Gastroesophageal sphincter (tissue), 4 donors: Measurements from ENCODE around the gene WDR33. TPM values are rescaled to one million over a fixed set of nuclear protein-coding genes. Genes with fewer than 3 reads are reported as not detected.

Source experiments
- ATAC-seq: fragments of 150-250 bp; one replicate; pipeline ENCODE4 v1.9.1; 2016; ENCODE audit warnings: mild to moderate bottlenecking, moderate library complexity
- H3K27ac ChIP-seq, 4 donors: fragments of 200-600 bp; sonication (generic) in 3 of 4; 1 replicate in 3 of 4; 2 replicates in 1 of 4; pipeline ENCODE4 v1.5.1; 2016 to 2019
- H3K27me3 ChIP-seq: fragments of 200-600 bp; sonication (generic); one replicate; pipeline ENCODE4 v1.5.1; 2019
- H3K36me3 ChIP-seq, 2 donors: fragments of 200-600 bp; sonication (generic); one replicate each; pipeline ENCODE4 v1.5.1; 2019; ENCODE audit warnings: control low read depth in 1 of 2
- H3K4me1 ChIP-seq, 3 donors: fragments of 200-600 bp; sonication (generic); 1 replicate in 2 of 3; 2 replicates in 1 of 3; pipeline ENCODE4 v1.5.1; 2016 to 2019; ENCODE audit warnings: control low read depth in 2 of 3
- H3K4me3 ChIP-seq, 2 donors: fragments of 200-600 bp; sonication (generic); one replicate each; pipeline ENCODE4 v1.5.1; 2019; ENCODE audit warnings: mild to moderate bottlenecking in 1 of 2, moderate library complexity in 1 of 2
- H3K9me3 ChIP-seq, 3 donors: fragments of 200-600 bp; sonication (generic); one replicate each; pipeline ENCODE4 v1.5.1; 2017 to 2019; ENCODE audit warnings: control low read depth in 2 of 3
- CTCF ChIP-seq, 4 experiments: fragments of 200-600 bp in 2 of 4; fragments of 450-650 bp in 2 of 4; sonication (generic) in 1 of 4; IDR thresholded peaks; one replicate each; pipeline ENCODE4 v1.5.1; 2017 to 2019; ENCODE audit warnings: antibody characterized with exemption in 4 of 4, mild to moderate bottlenecking in 2 of 4, moderate library complexity in 2 of 4
- EP300 ChIP-seq: sonication (generic); formaldehyde crosslinking; IDR thresholded peaks from one replicate; pipeline ENCODE4 v1.6.1; 2017; ENCODE audit warnings: antibody characterized with exemption, mild to moderate bottlenecking
- POLR2A ChIP-seq, 2 donors: fragments of 450-650 bp; IDR thresholded peaks; one replicate each; pipeline ENCODE4 v1.6.1; 2017; ENCODE audit warnings: antibody characterized with exemption in 2 of 2, mild to moderate bottlenecking in 2 of 2, moderate library complexity in 1 of 2
- POLR2AphosphoS5 ChIP-seq: sonication (generic); formaldehyde crosslinking; IDR thresholded peaks from one replicate; pipeline ENCODE4 v1.6.1; 2017; ENCODE audit warnings: antibody characterized with exemption
- WGBS, 2 donors: methylation state at CpG; one replicate each; pipeline ENCODE4 v1.1.5; 2018; ENCODE audit warnings: low coverage in 1 of 2; 5-methylcytosine and 5-hydroxymethylcytosine counted together
- total RNA-seq, 4 donors: library from RNA; depleted of rRNA; stranded (reverse); fragments of >200 nt; gene quantifications; one replicate each; pipeline ENCODE4 v1.1.0, GENCODE V29; 2016

Gene WDR33
- total RNA-seq, 4 donors from 2014 or later: 34.9 to 64.6 (median 43.2) TPM

GRCh38 chr2:127735044-127735443 is 75.9 kb downstream of the WDR33 start:
- H3K4me3 ChIP-seq: no peak overlapping the region
- peaks cover 0 to 39% (median 8%) of the 10 kb centered on the region in 3 donors for H3K4me1 ChIP-seq
- WGBS, 2 donors: 87 to 91% methylated on average over 2 of the region's 2 CpGs
- no peak for TF ChIP-seq EP300
- TF ChIP-seq POLR2AphosphoS5: no peak
- no peak for TF ChIP-seq POLR2A (IDR thresholded peaks at IDR 0.05)
- TF ChIP-seq CTCF (IDR thresholded peaks at IDR 0.05): no peak
- no peaks in the 10 kb centered on the region for H3K36me3 ChIP-seq
- no peak overlapping the region for H3K27ac ChIP-seq
- no peak for ATAC-seq
- no peaks in the 10 kb centered on the region for H3K9me3 ChIP-seq
- no peaks in the 10 kb centered on the region for H3K27me3 ChIP-seq

GRCh38 chr2:127733816-127734537 is 77.0 kb downstream of the WDR33 start:
- TF ChIP-seq EP300 (no peak), CTCF (IDR thresholded peaks at IDR 0.05) (no peak), POLR2AphosphoS5 (no peak), POLR2A (IDR thresholded peaks at IDR 0.05) (no peak)
- 8 to 13% methylated on average over 5 of the region's 5 CpGs for WGBS, 2 donors
- Histone ChIP-seq H3K9me3 (no peaks in the 10 kb centered on the region), H3K4me1 (peaks cover 0 to 31% (median 8%) of the 10 kb centered on the region in 3 donors), H3K27ac (peak overlapping the region in 3 of 4 donors; percentile 48 to 69 (median 65)), H3K36me3 (no peaks in the 10 kb centered on the region), H3K27me3 (no peaks in the 10 kb centered on the region), H3K4me3 (peak overlapping the region; percentile 27 to 37)
- peak; percentile 43 for ATAC-seq

- peak overlapping the region; percentile 27 to 37 for H3K4me3 ChIP-seq
- peak overlapping the region in 3 of 4 donors; percentile 48 to 69 (median 65) for H3K27ac ChIP-seq
- H3K4me1 ChIP-seq: peaks cover 0 to 24% (median 8%) of the 10 kb centered on the region in 3 donors
- no peaks in the 10 kb centered on the region for H3K36me3 ChIP-seq
- no peaks in the 10 kb centered on the region for H3K27me3 ChIP-seq
- WGBS, 2 donors: 42 to 67% methylated on average over 6 of the region's 6 CpGs
- TF ChIP-seq POLR2A (IDR thresholded peaks at IDR 0.05): no peak
- TF ChIP-seq POLR2AphosphoS5: no peak
- no peak for TF ChIP-seq CTCF (IDR thresholded peaks at IDR 0.05)
- no peak for TF ChIP-seq EP300
- ATAC-seq: no peak
- no peaks in the 10 kb centered on the region for H3K9me3 ChIP-seq
These were observed 77.7 kb downstream of the WDR33 start for GRCh38 chr2:127733113-127733815.

GRCh38 chr2:127726158-127726880 is 84.7 kb downstream of the WDR33 start:
- Histone ChIP-seq H3K4me3 (no peak overlapping the region), H3K4me1 (peaks cover 0 to 10% (median 0%) of the 10 kb centered on the region in 3 donors), H3K9me3 (no peaks in the 10 kb centered on the region), H3K27ac (no peak overlapping the region), H3K27me3 (no peaks in the 10 kb centered on the region), H3K36me3 (peaks cover 0 to 36% of the 10 kb centered on the region in 2 donors)
- ATAC-seq: no peak
- whole genome bisulfite sequencing, 2 donors: 84 to 98% methylated on average over 5 to 6 of the region's 6 CpGs
- no peak for TF ChIP-seq POLR2A (IDR thresholded peaks at IDR 0.05)
- no peak for TF ChIP-seq EP300
- no peak for TF ChIP-seq POLR2AphosphoS5
- TF ChIP-seq CTCF (IDR thresholded peaks at IDR 0.05): no peak
